GM18520 (cell line): ENCODE measurements around the gene SYPL2.
"Not testable (repeated sequence)": the region's sequence is repeated elsewhere in the genome, so short reads cannot be mapped to it uniquely, and the experiment has no call there.

Experiments
- ATAC-seq: cut with Tn5 transposase; IDR thresholded peaks from one replicate; pipeline ENCODE4 v1.9.1; 2021; ENCODE audit not compliant: unreplicated experiment

Gene SYPL2

GRCh38 chr1:109466452-109467300 is at the start of gene SYPL2:
Gene SYPL2 (plus strand): TSS chr1:109466546. CDS start chr1:109466844, 298 bp downstream.
- no peak for ATAC-seq

GRCh38 chr1:109423498-109423897 is 42.8 kb upstream of the SYPL2 start:
- ATAC-seq = no peak

GRCh38 chr1:109425391-109426280 is 40.7 kb upstream of the SYPL2 start:
- ATAC-seq = peak; percentile 19

- ATAC-seq = peak; percentile 92
Measured at GRCh38 chr1:109426281-109427170, 39.8 kb upstream of the SYPL2 start, which contains the start of gene PSMA5. Gene PSMA5 (minus strand): TSS chr1:109426448. CDS start chr1:109426330, 118 bp downstream.

GRCh38 chr1:109427171-109427467 is 39.2 kb upstream of the SYPL2 start:
- ATAC-seq = no peak

GRCh38 chr1:109432336-109432735 is 34.0 kb upstream of the SYPL2 start:
- no peak for ATAC-seq

GRCh38 chr1:109433322-109433721 is 33.0 kb upstream of the SYPL2 start:
- no peak for ATAC-seq

GRCh38 chr1:109434484-109434883 is 31.9 kb upstream of the SYPL2 start:
- ATAC-seq = no peak

- ATAC-seq = no peak
Measured at GRCh38 chr1:109438798-109439297, 27.5 kb upstream of the SYPL2 start.

- no peak for ATAC-seq
Measured at GRCh38 chr1:109441069-109441468, 25.3 kb upstream of the SYPL2 start.

GRCh38 chr1:109443476-109443875 is 22.9 kb upstream of the SYPL2 start:
- no peak for ATAC-seq

GRCh38 chr1:109444346-109444745 is 22.0 kb upstream of the SYPL2 start:
- ATAC-seq = no peak

GRCh38 chr1:109445949-109446695 is 20.2 kb upstream of the SYPL2 start:
- not testable (repeated sequence) for ATAC-seq

GRCh38 chr1:109447524-109447923 is 18.8 kb upstream of the SYPL2 start:
- no peak for ATAC-seq

GRCh38 chr1:109454497-109455133 is 11.7 kb upstream of the SYPL2 start:
- no peak for ATAC-seq

- ATAC-seq = no peak
Measured at GRCh38 chr1:109457819-109458218, 8.5 kb upstream of the SYPL2 start.

GRCh38 chr1:109466125-109466451 is 258 bp upstream of the SYPL2 start:
- ATAC-seq = no peak

GRCh38 chr1:109467301-109467777 is 993 bp downstream of the SYPL2 start:
- no peak for ATAC-seq

- no peak for ATAC-seq
Measured at GRCh38 chr1:109468061-109468460, 1.7 kb downstream of the SYPL2 start.

- ATAC-seq = no peak
Measured at GRCh38 chr1:109468903-109469302, 2.6 kb downstream of the SYPL2 start.
